CD4-positive, alpha-beta T cell treated with Interleukin-6 at 100 ng/mL for 8 hours (primary cell): ENCODE data around the gene PRRG2.

Experiments
- DNase-seq: peaks from one replicate; pipeline ENCODE4 v3.0.0-alpha.2; 2020; ENCODE audit warnings: mixed read lengths, low spot score

PRRG2 gene

DNA sequence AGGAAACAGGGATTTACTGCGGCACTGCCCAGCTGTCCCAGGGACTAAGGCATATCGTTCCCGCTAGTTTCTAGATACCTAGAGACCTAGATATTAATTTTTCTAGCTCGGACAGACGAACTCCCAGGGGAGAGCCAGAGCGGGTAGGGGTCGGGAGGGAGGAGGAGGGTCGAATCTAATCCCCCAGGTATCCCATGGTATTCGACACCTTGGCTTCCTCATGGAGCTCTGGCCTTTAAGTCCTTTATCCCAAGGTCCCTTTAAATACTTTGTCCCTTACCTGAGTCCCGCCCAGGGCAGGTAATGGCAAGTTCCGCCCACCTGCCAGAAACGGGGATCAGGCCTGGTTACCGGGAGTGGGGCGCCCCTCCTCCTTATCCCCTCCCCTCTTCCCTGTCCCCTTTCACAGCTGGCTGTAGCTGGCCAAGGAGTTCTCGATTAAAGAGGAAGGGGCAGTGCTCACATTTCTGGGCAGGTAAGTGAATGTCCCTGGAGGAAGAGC lies at the start of gene PRRG2:
Gene PRRG2 (plus strand): TSS at position 310 of the 502 bp plus-strand sequence. CDS start 1,904 bp downstream, outside the sequence.
- no peak for DNase-seq

DNA sequence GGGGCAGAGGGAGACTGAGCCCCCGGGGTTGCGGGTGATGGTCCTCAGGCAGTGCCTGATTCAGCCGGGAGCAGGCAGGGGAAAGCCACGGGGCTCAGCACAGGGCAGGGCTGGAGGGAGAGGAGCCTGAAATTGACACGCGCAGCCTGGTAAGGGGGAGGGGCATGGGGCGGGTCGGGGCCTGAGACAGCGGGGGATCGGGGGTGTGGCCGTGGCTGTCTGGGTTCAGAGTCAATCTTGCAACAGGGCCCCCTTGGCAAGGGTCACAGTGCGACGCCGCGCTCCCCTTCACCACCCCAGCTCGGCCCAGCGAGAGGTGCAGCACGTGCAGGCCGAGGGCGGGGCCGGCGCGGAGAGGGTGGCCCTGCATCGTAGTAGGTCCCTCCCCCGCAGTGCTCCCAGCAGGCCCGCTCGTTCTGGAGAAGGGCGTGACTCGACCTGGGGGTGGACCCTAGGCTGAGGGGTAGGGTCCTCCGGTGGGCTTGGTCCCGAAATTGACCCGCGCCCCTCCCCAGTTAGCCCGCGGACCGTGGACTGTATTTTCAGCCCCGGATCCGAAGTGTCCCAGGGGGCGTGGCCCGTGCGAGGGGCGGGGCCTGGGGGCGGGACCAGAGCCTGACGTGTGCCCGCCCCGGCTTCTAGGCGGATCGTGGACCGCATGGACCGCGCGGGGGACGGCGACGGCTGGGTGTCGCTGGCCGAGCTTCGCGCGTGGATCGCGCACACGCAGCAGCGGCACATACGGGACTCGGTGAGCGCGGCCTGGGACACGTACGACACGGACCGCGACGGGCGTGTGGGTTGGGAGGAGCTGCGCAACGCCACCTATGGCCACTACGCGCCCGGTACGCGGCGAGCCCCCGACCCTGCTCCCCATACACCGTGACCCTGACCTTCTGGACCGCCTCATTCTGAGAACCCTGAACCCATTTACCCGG lies 47.3 kb upstream of the PRRG2 start:
- DNase-seq: peak; percentile 72

DNA sequence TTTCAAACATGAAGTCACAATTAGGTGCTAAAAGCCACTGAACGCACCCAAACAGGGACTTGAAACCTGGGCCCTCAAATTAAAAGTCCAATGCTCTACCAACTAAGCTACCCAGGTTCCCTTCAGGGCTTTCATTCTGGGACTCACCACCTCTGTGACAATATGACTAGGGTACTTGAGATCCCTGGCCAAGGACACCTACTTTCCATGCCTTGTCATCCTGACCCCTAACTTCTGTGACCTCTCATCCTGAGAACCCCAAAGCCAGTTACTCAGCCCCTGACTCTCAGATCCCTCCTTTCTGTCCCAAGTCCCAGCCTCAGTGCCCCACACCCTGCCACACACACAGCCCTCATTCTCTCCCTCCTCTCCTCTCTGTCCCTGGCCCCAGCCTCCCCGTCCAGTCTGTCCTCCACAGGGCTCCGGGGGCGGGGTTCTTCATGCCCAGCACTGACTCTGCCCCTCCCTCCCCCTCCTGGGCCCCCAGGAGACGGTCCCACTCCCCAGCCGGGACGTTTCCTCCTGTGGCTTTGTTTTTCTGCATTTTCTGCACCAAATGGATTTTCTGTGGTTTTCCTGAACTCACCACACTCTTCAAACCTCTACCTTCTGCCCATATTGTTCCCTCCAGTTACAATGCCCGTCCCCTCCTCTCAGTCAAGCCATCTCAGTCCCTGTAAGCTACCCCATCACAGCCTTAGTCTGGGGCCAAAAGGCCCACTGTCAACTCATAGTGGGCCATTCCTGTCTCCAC lies 46.3 kb upstream of the PRRG2 start:
- DNase-seq: no peak

DNA sequence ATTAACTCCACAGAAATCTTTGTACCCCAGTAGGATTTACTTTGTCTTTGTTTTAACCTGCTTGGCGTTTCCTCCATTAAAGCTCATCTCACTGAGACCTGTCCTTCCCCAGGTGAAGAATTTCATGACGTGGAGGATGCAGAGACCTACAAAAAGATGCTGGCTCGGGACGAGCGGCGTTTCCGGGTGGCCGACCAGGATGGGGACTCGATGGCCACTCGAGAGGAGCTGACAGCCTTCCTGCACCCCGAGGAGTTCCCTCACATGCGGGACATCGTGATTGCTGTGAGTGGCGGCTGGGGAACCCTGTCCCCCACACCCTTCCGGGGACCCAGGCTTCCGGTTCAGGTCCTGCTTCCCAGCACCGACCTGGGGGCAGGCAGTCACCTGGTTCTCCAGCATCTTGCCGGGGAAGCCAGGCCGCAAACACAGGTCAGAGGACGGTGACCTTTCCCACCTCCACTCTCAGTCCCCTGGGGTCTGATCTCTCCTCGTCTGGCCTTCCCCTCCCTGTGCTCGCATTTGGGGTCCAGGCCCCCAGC lies 44.1 kb upstream of the PRRG2 start:
- no peak for DNase-seq

DNA sequence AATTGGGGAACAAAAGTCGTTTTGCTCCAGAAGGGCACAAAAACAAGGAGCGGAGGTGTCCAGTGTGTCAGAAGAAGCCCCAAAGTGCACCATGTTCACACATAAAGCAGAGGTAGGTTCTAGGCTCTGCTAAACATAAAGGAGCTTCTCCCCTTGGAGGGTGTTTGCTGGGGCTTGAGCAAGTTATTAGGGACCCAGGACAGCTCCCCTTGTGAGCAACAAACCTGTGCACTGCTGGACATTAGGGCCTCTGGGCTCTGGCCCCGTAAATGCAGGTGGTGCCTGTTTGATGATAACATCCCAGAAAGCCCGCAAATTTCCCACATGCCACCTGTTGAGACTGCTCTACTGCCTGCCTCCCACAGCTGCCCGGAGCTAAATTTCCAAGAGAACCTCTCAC lies 42.5 kb upstream of the PRRG2 start:
- no peak for DNase-seq

DNA sequence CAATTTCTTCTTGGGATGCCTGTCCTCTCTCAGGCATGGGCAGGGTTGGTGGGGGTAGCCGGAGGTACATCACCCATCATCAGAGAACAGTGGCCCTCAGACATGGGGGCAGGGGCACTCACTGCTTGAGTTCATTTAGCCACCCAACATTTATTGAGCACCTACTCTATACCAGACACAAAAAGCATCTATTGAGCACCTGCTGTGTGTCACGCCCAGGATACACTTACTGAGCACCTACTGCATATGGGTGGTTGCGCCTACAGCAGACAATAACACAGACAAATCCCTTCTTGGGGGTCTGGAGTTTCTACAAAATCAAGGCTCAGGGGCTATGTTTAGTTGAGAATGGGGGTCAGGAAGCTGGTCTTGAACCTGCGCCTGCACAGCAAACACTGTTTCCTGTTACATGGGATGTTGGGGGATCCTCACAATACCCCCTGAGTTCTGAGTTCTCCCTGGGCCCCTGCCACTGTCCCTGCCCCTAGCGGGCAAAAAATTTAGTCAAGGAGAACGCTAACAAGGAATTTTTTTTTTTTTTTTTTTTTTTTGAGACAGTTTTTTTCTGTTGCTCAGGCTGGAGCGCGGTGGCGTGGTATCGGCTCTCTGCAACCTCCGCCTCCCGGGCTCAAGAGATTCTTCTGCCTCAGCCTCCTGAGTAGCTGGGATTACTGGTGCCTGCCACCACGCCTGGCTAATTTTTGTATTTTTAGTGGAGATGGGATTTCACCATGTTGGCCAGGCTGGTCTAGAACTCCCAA lies 41.7 kb upstream of the PRRG2 start:
- DNase-seq: no peak

DNA sequence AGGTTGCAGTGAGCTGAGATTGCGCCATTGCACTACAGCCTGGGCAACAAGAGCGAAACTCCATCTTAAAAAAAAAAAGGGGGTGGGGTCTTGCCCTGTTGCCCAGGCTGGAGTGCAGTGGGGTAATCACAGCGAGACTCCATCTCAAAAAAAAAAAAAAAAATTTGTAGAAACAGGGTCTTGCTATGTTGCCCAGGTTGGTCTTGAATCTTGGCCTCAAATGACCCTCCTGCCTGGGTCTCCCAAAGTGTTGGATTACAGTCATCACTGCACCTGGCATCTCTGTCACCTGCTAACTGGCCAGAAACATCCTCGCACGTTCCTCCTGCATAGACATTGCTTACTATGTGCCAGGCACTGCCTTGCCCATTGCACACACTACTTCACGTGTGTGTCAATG lies 39.2 kb upstream of the PRRG2 start:
- DNase-seq: no peak

DNA sequence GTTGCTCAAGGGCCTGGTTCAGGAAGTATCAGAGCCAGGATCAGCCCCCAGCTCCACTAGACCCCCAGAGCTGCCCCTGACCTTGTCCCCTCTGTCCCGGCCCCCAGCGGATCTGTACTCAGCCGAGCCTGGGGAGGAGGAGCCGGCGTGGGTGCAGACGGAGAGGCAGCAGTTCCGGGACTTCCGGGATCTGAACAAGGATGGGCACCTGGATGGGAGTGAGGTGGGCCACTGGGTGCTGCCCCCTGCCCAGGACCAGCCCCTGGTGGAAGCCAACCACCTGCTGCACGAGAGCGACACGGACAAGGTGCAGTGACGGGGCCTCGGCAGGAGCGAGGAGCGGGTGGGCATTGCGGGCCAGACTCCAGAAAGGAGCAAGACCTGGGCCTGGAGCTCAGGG lies 38.7 kb upstream of the PRRG2 start:
- no peak for DNase-seq

DNA sequence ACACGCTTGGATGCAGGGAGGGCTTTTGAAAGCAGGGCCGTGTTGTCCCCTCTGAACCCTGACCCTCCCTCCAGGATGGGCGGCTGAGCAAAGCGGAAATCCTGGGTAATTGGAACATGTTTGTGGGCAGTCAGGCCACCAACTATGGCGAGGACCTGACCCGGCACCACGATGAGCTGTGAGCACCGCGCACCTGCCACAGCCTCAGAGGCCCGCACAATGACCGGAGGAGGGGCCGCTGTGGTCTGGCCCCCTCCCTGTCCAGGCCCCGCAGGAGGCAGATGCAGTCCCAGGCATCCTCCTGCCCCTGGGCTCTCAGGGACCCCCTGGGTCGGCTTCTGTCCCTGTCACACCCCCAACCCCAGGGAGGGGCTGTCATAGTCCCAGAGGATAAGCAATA lies 38.1 kb upstream of the PRRG2 start:
- no peak for DNase-seq

DNA sequence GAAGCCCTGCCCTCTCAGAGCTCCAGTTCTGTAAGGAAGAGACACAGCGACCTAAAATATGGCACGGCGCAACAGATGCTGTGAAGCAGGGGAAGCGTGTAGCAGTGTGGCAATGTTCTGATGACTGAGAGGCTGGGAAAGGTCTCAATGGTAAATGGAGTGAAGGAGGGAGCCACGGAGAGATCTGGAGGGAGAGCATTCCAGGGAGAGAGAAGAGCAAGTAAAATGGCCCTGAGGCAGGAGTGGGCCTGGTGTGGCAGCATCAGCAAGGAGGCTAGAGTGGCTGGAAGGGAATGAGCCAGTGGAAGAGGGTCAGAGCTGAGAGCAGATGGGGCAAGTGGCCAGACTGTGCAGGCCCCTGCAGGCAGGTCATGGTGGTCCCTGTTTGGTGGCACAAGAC lies 37.0 kb upstream of the PRRG2 start:
- DNase-seq: no peak

DNA sequence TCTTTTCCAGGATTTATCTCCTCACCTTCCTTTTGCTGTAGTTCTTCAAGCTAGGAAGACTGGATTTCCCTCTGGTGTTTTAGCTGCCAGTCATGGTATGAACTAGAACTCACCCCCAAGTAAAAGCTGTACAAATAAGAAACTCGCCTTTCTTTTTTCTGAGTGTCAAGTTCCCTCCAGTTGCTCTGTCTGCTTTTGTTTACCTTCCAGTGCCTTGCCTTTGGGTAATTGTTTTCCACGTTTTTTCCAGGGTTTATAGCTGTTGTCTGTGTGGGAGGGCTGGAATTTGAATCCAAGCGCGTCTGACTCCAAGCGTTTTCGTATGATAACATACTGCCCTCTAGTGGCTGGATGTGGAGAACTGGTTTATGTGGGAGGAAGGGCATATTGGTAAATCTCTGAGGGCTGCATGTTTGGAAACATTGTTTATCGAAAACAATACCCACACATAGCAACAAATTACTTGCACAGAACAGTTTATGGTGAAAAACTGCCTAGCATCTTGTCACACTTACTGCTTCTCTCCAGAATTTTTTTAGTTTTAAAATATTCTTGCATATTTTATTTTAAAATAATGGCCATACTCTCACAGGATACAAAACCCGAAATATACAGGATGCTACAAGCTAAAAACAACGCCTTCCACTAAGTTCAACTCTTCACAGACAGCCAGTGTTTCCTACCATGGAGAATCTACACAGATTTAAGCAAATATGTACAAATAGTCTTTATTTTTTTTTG lies 34.1 kb upstream of the PRRG2 start:
- peak; percentile 79 for DNase-seq

DNA sequence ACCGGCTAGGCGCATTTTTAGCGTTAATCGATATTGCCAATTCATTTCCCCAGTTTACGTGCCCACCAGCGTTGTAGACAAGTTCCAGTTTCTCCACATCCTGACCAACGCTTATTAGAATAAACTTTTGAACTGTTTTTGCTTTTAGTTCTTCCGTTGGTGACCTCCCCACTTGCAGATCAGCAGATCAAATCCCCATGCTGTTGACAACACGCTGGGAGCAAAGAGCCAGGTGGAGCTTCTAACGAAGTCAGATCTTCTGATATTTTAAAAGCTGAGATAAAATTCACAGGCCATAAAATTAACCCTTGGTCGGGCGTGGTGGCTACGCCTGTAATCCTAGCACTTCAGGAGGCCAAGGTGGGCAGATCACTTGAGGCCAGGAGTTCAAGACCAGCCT lies 32.1 kb upstream of the PRRG2 start:
- DNase-seq: no peak

DNA sequence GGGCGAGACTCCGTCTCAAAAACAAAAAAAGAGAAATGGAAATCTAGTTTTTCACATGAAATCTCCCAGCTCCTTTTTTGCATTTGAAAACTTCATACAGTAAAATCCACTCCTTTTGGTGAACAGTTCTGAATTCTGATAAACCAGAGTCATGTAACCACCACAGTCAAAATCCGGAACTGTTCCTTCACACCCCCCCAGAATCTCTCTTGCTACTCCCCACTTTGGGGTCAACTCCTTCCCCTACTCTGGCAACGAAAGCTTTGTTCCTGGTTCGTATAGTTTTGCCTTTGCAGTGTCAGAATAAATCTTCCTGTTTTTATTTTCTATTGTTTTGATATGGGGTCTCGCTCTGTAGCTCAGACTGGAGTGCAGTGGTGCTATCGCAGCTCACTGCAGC lies 29.6 kb upstream of the PRRG2 start:
- DNase-seq: no peak

DNA sequence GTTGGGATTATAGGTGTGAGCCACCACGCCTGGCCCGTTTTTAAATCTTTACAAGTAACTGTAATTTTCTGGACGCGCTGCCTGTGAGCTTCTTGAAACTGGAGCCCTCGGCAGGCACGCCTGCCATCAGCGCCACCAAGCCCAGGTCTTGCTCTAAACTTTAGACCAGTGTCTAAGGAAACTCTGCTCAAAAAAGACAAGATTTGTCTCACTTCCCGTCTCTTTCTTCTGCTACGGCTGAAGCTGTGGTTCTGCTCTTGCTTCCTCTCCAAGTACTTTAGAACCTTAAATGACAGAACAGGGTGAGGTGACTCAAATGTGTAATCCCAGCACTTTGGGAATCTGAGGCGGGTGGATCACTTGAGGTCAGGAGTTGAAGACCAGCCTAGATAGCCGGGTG lies 28.4 kb upstream of the PRRG2 start:
- peak; percentile 62 for DNase-seq

DNA sequence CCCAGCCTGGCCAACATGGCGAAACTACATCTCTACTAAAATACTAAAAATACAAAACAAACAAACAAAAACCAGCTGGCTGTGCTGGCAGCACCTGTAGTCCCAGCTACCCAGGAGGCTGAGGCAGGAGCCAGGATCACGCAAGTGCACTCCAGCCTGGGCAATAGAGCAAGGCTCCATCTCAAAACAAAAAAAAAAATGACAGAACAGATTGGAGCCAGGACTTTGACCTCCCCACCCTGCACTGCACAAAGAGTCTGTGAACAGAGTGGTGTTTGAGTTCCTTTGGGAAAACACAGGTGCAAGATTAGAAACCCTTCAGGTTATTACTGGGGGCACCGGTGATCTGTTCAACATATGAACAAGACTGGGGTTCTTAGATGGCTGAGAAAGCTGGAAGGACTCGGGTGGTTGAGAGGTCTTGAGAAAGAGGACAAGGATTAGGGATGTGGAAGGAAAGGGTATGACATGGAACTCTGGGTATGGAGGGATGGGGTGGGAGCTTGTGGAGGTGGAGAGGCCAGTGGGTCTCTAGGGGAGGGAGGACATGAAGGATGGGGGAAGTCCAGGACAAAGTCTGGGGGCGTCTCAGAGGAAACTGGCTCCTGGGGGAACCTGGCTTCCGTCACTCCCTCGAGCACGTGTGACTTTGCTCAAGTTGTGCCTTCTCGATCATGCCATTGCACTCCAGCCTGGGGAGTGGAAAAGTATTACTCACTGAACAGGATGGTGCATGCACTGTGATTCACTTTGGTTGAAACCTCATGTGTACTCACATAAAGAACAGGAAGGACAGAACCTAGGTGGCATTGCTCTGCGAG lies 27.5 kb upstream of the PRRG2 start:
- peak; percentile 51 for DNase-seq

DNA sequence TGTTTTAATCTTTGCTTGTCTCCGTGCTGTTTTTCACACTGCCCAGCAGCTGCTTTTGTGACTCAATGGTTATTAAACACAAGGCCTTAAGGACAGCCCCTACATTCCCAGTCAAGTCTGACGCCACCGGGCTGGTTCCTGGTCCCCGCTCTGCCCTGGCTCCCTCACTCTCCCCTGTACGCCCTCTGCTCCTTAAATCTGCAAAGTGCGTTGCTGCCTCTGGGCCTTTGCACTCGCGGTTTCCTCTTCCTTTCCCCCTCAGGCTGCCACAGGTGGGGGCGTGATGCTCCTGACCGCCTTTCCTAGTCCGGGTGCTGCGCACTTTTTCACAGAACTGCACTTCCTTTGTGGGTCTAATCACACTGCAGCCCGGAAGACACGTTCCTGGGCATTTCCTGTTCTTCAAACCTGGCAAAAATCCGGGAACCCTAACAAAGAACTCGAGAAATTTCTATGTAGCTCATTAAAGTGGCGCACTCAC lies 26.4 kb upstream of the PRRG2 start:
- peak; percentile 69 for DNase-seq

DNA sequence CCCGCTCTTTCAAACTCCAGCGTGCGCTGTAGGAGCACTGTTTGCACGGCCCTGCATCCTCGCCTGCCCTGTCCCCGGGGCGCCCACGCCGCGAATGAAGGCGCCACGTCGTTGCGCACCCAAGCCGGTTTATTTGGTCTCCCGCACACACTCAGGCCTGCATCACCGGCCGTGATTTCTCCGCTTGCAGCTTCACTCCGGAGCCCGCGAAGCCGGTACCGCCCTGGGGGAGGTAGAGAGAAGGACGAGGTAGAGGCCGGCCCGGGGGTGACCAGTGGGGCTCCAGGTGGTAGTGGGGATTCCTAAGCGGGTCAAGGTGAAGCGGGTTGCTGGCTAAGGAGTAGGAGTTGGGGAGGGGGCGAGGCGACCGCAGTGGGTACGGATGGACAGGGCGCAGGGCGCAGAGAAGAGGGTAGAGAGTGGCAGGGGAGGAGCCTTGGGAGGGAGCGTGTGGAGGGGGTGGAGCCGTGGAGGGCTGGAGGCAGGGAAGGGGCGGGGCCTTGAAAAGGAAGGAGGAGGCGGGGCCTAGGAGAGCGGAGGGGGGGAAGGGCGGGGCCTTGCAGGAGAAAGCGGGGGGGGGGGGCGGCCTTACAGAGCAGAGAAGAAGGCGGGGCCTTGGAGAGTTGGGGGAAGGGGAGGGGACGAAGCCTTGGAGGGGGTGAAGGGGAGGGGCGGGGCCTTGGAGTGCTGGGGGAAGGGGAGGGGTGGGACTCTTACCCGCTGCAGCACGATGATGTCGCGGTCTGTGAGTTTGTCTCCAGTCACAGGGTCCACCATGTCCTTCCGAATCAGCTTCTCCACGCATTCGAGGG lies 25.3 kb upstream of the PRRG2 start:
- peak; percentile 85 for DNase-seq

DNA sequence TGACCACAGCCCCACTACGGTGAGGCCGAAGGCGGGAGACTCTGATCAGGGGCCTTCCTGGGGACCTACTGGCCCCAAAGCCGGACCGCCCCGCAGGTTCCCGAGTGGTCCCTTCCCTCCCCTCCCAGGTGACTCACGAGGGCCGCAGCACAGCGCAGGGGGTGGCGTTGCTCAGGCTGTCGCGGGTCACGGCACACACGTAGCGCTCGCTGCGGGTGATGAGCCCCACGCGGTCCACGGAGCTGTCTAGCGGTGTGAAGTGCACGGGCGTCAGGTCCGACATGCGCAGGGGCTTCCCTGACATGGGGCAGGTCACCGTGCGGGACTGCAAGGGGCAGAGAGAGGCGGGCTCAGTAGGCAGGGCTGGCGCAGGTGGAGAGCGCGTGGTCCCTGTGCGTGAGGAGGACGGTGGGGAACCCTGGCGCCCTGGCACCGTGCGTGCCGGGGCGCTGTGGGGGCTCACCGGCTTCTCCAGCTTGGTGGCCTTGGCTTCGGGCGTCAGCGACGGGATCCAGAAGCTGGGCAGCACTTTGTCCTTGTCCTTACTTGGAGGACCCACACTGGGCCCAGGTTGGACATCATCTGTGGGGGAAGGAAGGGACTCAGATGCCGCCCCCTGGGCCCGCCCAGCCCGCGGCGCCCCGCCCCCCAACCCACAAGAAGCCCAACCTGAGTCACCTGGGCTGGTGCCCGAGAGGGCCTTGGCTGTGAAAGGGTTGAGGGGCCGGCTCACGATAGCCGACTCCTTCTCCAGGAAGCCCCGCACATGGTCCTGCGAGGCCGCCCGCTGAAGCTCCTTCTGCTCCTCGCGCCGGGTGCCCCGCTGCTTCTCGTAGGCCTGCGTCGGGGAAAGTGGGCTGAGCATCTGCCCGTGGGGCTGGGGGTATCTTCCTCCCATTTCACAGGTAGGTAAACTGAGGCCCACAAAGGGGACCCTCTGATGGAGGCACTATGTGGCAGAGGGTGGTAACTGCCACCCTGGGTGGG lies 24.4 kb upstream of the PRRG2 start:
- DNase-seq: no peak
